Gastroesophageal sphincter (tissue), 4 donors: ENCODE data around the gene HOXB2. TPM values are rescaled to one million over a fixed set of nuclear protein-coding genes. Genes with fewer than 3 reads are reported as not detected.

Experiments
- ATAC-seq: fragments of 150-250 bp; one replicate; pipeline ENCODE4 v1.9.1; 2016; ENCODE audit warnings: mild to moderate bottlenecking, moderate library complexity
- H3K27ac ChIP-seq, 4 donors: fragments of 200-600 bp; sonication (generic) in 3 of 4; 1 replicate in 3 of 4; 2 replicates in 1 of 4; pipeline ENCODE4 v1.5.1; 2016 to 2019
- H3K27me3 ChIP-seq: fragments of 200-600 bp; sonication (generic); one replicate; pipeline ENCODE4 v1.5.1; 2019
- H3K36me3 ChIP-seq, 2 donors: fragments of 200-600 bp; sonication (generic); one replicate each; pipeline ENCODE4 v1.5.1; 2019; ENCODE audit warnings: control low read depth in 1 of 2
- H3K4me1 ChIP-seq, 3 donors: fragments of 200-600 bp; sonication (generic); 1 replicate in 2 of 3; 2 replicates in 1 of 3; pipeline ENCODE4 v1.5.1; 2016 to 2019; ENCODE audit warnings: control low read depth in 2 of 3
- H3K4me3 ChIP-seq, 2 donors: fragments of 200-600 bp; sonication (generic); one replicate each; pipeline ENCODE4 v1.5.1; 2019; ENCODE audit warnings: mild to moderate bottlenecking in 1 of 2, moderate library complexity in 1 of 2
- H3K9me3 ChIP-seq, 3 donors: fragments of 200-600 bp; sonication (generic); one replicate each; pipeline ENCODE4 v1.5.1; 2017 to 2019; ENCODE audit warnings: control low read depth in 2 of 3
- EP300 ChIP-seq: sonication (generic); formaldehyde crosslinking; IDR thresholded peaks from one replicate; pipeline ENCODE4 v1.6.1; 2017; ENCODE audit warnings: antibody characterized with exemption, mild to moderate bottlenecking
- POLR2A ChIP-seq, 2 donors: fragments of 450-650 bp; IDR thresholded peaks; one replicate each; pipeline ENCODE4 v1.6.1; 2017; ENCODE audit warnings: antibody characterized with exemption in 2 of 2, mild to moderate bottlenecking in 2 of 2, moderate library complexity in 1 of 2
- POLR2AphosphoS5 ChIP-seq: sonication (generic); formaldehyde crosslinking; IDR thresholded peaks from one replicate; pipeline ENCODE4 v1.6.1; 2017; ENCODE audit warnings: antibody characterized with exemption
- WGBS, 2 donors: methylation state at CpG; one replicate each; pipeline ENCODE4 v1.1.5; 2018; ENCODE audit warnings: low coverage in 1 of 2; 5-methylcytosine and 5-hydroxymethylcytosine counted together
- total RNA-seq, 4 donors: library from RNA; depleted of rRNA; stranded (reverse); fragments of >200 nt; gene quantifications; one replicate each; pipeline ENCODE4 v1.1.0, GENCODE V29; 2016
- TF ChIP-seq, protein P1 (sequence below), 4 experiments: fragments of 200-600 bp in 2 of 4; fragments of 450-650 bp in 2 of 4; sonication (generic) in 1 of 4; IDR thresholded peaks; one replicate each; pipeline ENCODE4 v1.5.1; 2017 to 2019; ENCODE audit warnings: antibody characterized with exemption in 4 of 4, mild to moderate bottlenecking in 2 of 4, moderate library complexity in 2 of 4

HOXB2 gene
- total RNA-seq, 4 donors from 2014 or later = 28.7 to 65.2 (median 38.8) TPM

GRCh38 chr17:48527547-48527932 lies 17.4 kb downstream of the HOXB2 start:
- Histone ChIP-seq H3K4me1 (peaks cover 0 to 5% (median 0%) of the 10 kb centered on the region in 3 donors), H3K9me3 (no peaks in the 10 kb centered on the region), H3K27me3 (peaks cover 15% of the 10 kb centered on the region), H3K36me3 (no peaks in the 10 kb centered on the region), H3K4me3 (no peak overlapping the region), H3K27ac (no peak overlapping the region)
- TF ChIP-seq POLR2AphosphoS5 (no peak), EP300 (no peak), POLR2A (IDR thresholded peaks at IDR 0.05) (no peak)
- TF ChIP-seq, protein P1, sequence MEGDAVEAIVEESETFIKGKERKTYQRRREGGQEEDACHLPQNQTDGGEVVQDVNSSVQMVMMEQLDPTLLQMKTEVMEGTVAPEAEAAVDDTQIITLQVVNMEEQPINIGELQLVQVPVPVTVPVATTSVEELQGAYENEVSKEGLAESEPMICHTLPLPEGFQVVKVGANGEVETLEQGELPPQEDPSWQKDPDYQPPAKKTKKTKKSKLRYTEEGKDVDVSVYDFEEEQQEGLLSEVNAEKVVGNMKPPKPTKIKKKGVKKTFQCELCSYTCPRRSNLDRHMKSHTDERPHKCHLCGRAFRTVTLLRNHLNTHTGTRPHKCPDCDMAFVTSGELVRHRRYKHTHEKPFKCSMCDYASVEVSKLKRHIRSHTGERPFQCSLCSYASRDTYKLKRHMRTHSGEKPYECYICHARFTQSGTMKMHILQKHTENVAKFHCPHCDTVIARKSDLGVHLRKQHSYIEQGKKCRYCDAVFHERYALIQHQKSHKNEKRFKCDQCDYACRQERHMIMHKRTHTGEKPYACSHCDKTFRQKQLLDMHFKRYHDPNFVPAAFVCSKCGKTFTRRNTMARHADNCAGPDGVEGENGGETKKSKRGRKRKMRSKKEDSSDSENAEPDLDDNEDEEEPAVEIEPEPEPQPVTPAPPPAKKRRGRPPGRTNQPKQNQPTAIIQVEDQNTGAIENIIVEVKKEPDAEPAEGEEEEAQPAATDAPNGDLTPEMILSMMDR (IDR thresholded peaks at IDR 0.05) = no peak
- WGBS, 2 donors = 54% methylated on average over 4 of the region's 14 CpGs; no CpG with 5 or more reads in 1 of the 2 donors
- ATAC-seq = no peak

GRCh38 chr17:48526608-48527546 lies 18.0 kb downstream of the HOXB2 start:
- Histone ChIP-seq H3K27ac (no peak overlapping the region), H3K27me3 (peaks cover 15% of the 10 kb centered on the region), H3K9me3 (no peaks in the 10 kb centered on the region), H3K4me3 (peak overlapping the region in 1 of 2 donors; percentile 20), H3K36me3 (no peaks in the 10 kb centered on the region), H3K4me1 (peaks cover 0 to 12% (median 4%) of the 10 kb centered on the region in 3 donors)
- WGBS, 2 donors = 62 to 65% methylated on average over 4 to 11 of the region's 59 CpGs
- TF ChIP-seq POLR2AphosphoS5 = no peak
- no peak for TF ChIP-seq POLR2A (IDR thresholded peaks at IDR 0.05)
- no peak for ATAC-seq

DNA sequence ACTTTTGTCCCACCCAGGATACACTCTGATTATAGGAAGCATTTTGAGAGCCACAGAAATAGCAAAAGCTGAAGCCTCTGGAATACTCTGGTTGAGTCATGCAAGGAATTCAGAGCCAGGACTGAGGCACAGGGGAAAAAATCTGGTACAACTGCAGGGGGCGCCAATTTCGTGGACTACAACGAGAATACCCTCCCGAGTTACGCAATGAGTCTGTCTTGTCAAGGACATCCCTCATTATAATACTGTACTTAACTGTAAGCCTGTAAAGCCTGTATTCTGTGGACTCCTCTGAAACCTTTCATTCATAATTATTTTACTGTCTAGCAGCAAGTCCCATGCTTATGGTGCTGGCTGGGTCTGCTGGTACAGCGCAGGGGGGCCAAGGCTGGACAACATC lies 21.9 kb downstream of the HOXB2 start:
- H3K27me3 ChIP-seq = peaks cover 15% of the 10 kb centered on the region
- no peak overlapping the region for H3K27ac ChIP-seq
- peaks cover 0 to 15% (median 5%) of the 10 kb centered on the region in 3 donors for H3K4me1 ChIP-seq
- TF ChIP-seq, protein P1 (IDR thresholded peaks at IDR 0.05) = peak in 1 of 4 experiments; percentile 19
- TF ChIP-seq EP300 (no peak), POLR2A (IDR thresholded peaks at IDR 0.05) (no peak), POLR2AphosphoS5 (no peak)
- no peaks in the 10 kb centered on the region for H3K36me3 ChIP-seq
- WGBS, 2 donors = 47 to 49% methylated on average over 5 to 6 of the region's 6 CpGs
- no peaks in the 10 kb centered on the region for H3K9me3 ChIP-seq
- ATAC-seq = no peak
- H3K4me3 ChIP-seq = no peak overlapping the region

GRCh38 chr17:48522031-48522653 lies 22.8 kb downstream of the HOXB2 start:
- no peak for TF ChIP-seq EP300
- TF ChIP-seq, protein P1 (IDR thresholded peaks at IDR 0.05) = no peak
- no peak for TF ChIP-seq POLR2A (IDR thresholded peaks at IDR 0.05)
- TF ChIP-seq POLR2AphosphoS5 = no peak
- WGBS, 2 donors = 20 to 30% methylated on average over 2 to 4 of the region's 8 CpGs
- ATAC-seq = no peak
- no peak overlapping the region for H3K4me3 ChIP-seq
- H3K27ac ChIP-seq = peak overlapping the region in 2 of 4 donors; percentile 5 to 26
- H3K36me3 ChIP-seq = no peaks in the 10 kb centered on the region
- peaks cover 0 to 15% (median 5%) of the 10 kb centered on the region in 3 donors for H3K4me1 ChIP-seq
- peaks cover 9% of the 10 kb centered on the region for H3K27me3 ChIP-seq
- H3K9me3 ChIP-seq = no peaks in the 10 kb centered on the region

DNA sequence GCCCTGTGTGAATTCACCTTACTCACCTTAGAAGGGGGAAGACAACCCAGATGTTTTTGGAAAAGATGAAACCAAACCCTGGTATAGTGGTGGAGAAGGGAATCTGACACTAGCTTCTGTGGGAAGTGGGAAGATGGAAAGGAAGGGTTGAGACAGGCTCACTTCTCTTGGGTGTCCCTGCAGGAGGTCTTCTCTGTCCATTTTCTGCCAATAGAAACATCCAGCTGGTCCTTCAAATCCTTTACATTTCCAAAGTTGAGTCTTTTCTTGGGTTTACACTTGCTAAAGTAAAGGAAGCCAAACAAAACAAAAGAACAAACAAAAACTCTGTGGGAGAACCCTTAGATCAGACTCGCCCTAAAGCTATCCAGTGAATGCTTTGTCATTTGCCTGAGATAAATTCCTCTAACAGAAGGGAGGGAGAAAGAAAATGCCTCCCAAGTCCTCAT lies 24.3 kb downstream of the HOXB2 start:
- WGBS, 2 donors = 63% methylated on average over 1 of the region's 1 CpG; no CpG with 5 or more reads in 1 of the 2 donors
- no peaks in the 10 kb centered on the region for H3K27me3 ChIP-seq
- TF ChIP-seq, protein P1 (IDR thresholded peaks at IDR 0.05) = no peak
- TF ChIP-seq EP300 (no peak), POLR2AphosphoS5 (no peak), POLR2A (IDR thresholded peaks at IDR 0.05) (no peak)

More for the DNA sequence above, 24.3 kb downstream of the HOXB2 start:
- H3K27ac ChIP-seq = no peak overlapping the region
- H3K4me1 ChIP-seq = peaks cover 0 to 15% (median 5%) of the 10 kb centered on the region in 3 donors
- ATAC-seq = no peak
- no peaks in the 10 kb centered on the region for H3K36me3 ChIP-seq
- no peaks in the 10 kb centered on the region for H3K9me3 ChIP-seq
- no peak overlapping the region for H3K4me3 ChIP-seq
